ENCODE data around the gene MYEOV.

DNA sequence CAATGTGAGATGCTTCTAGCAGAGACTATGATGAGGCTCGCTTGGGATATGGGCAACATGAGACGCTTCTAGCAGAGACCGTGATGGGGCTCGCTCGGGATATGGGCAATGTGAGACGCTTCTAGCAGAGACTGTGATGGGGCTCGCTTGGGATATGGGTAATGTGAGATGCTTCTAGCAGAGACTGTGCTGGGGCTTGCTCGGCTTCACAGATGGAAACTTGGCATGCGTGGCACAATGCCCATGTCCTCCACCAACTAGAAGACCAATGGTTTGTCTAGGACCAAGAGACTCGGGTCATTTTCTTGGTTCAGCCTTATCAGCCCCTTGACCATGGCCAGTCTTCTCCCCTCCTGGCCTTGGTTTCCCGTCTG is 7.1 kb downstream of the MYEOV start:
- no peak for TF ChIP-seq CTCF (IDR thresholded peaks at IDR 0.05)
- no peak for TF ChIP-seq POLR2A (IDR thresholded peaks at IDR 0.05)

Data from transverse colon (tissue), 3 donors.